Adipose tissue (tissue), 3 donors: ENCODE measurements around the gene KDM7A. TPM values are rescaled to one million over a fixed set of nuclear protein-coding genes. Genes with fewer than 3 reads are reported as not detected.

ENCODE experiments used
- H3K27ac ChIP-seq: one replicate; pipeline ENCODE4 v1.5.1; 2013; ENCODE audit warnings: low read depth, low read length
- WGBS, 3 donors: extraction: QIAGEN DNeasy Blood & Tissue Kit; methylation state at CpG; one replicate each; pipeline ENCODE4 v1.1.7; 2013; 5-methylcytosine and 5-hydroxymethylcytosine counted together
- polyA plus RNA-seq, 3 donors: library from polyadenylated mRNA; stranded (reverse); fragments of 200-250 nt; gene quantifications; one replicate each; pipeline ENCODE4 v1.2.3, GENCODE V29; 2013
- donor health status: healthy with polysubstance abuse.
- donor health status: Bipolar disorder and iron deficiency.
- donor health status: healthy.

KDM7A gene
- polyA plus RNA-seq, 3 donors = 2.9 to 6.3 (median 6.0) TPM

DNA sequence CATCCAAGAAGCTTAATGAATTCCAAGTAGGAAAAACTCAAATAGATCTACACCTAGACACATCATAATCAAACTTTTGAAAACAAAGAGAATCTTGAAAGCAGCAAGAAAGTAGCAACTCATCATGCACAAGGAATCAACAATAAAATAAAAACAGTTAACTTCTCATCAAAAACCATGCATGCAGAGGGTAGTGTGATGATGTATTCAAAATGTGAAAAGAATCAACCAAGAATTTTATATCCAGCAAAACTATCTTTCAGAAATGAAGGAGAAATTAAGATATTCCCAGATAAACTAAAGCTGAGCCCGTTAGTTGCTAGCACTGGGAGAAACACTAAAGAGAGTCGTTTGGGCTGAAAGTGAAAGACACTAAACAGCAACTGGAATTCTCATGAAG lies 109.7 kb downstream of the KDM7A start:
- no peak overlapping the region for H3K27ac ChIP-seq
- 77 to 78% (median 78%) methylated on average over 2 of the region's 2 CpGs for WGBS, 3 donors

GRCh38 chr7:140062528-140063299 lies 114.1 kb downstream of the KDM7A start, which contains the start of gene PARP12:
PARP12 (minus strand) TSS chr7:140062951; CDS start chr7:140062847, 104 bp downstream.
- 0 to 1% (median 0%) methylated on average over 88 to 106 of the region's 106 CpGs for WGBS, 3 donors

GRCh38 chr7:140062118-140062527 lies 114.7 kb downstream of the KDM7A start:
- peak overlapping the region; percentile 55 for H3K27ac ChIP-seq
- 4 to 7% (median 5%) methylated on average over 31 to 32 of the region's 32 CpGs for WGBS, 3 donors

More at GRCh38 chr7:140062528-140063299, 114.1 kb downstream of the KDM7A start, which contains the start of gene PARP12:
- H3K27ac ChIP-seq = peak within 1 kb of the TSS; percentile 55

- WGBS, 3 donors = 92 to 94% (median 92%) methylated on average over 2 of the region's 2 CpGs
- H3K27ac ChIP-seq = no peak overlapping the region
Observed at GRCh38 chr7:140061607-140061930, 115.2 kb downstream of the KDM7A start.

DNA sequence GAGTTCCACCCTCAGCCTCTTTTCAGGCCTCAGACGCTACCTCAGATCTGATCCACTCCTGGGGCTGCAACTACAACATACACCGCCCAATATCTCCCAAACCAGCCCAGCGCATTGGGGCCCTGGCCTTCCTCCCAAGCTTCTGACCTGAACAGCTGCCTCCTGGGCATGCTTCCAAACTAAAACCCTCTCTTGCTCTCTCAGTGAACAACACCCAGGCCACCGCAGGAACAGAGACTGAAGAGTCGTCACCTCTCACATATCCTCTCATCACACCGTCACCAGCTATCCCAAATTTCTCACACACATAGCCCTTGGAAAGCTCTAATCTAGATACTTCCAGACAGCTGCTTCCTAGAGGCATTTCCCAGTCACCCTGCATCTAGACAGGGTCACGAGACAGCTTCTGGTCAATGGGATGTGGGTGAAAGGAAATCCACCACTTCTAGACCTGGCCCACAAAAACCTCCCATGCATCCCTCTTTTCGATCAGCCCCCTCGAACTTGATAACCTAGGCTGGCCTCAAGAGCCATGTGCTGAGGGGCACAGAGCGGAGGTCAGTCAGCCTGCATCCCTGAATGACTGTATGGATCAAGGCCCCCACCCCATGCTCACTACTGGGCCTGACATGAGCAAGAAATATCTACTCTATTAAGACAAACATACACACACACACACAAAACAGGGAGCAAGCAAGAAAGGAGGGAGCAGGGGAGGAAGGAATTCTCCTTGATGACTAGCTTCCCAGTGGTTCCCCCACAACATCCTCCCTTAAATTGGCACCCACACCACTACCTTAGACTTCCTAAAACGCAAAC lies 115.8 kb downstream of the KDM7A start:
- no peak overlapping the region for H3K27ac ChIP-seq
- WGBS, 3 donors = 51 to 64% (median 57%) methylated on average over 11 of the region's 11 CpGs

DNA sequence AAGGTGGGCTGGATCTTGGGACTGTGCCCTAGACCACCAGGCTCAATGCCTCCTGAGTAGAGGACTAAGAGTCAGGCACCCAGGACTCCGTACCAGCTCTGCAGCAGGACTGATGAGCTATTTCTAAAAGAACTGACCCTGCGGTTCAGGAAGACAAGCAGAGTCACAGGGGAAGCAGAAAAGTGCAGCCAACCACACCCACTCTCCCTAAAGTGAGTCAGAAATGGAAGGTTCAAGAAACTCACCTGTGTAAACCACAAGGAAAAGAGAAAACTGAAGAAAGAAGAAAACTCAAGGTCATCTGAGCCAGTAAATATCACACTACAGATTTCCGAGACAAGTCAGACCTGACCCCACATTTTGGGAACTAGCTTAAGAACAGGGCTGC lies 116.5 kb downstream of the KDM7A start:
- 75 to 88% (median 86%) methylated on average over 3 of the region's 3 CpGs for WGBS, 3 donors
- H3K27ac ChIP-seq = no peak overlapping the region

- no peak overlapping the region for H3K27ac ChIP-seq
- 35 to 77% (median 74%) methylated on average over 12 of the region's 12 CpGs for WGBS, 3 donors
Observed at GRCh38 chr7:140059273-140060242, 117.2 kb downstream of the KDM7A start.

- H3K27ac ChIP-seq = no peak overlapping the region
- 76 to 84% (median 77%) methylated on average over 7 of the region's 7 CpGs for WGBS, 3 donors
Observed at GRCh38 chr7:140058517-140058916, 118.3 kb downstream of the KDM7A start.

DNA sequence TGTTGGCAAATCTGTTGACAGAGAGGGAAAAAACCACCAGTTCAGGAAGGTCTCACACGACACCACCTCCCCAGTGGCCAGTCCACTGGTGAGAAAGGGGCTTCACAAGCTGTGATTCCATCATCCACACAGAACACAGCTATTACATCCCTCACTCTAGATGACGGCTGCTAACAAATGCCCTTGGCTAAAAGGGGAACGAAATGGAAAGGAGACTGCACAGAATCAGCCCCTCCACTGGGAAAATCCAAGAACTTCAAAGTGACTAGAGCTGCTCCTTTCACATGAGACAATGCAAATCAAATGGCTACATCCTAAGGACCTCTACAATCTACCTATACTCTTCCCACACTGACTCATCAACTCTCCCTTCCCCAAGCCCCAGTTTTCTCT lies 119.6 kb downstream of the KDM7A start:
- 91 to 98% (median 94%) methylated on average over 3 of the region's 3 CpGs for WGBS, 3 donors
- H3K27ac ChIP-seq = no peak overlapping the region

- WGBS, 3 donors = 93 to 97% (median 95%) methylated on average over 5 of the region's 5 CpGs
- H3K27ac ChIP-seq = no peak overlapping the region
Observed at GRCh38 chr7:140056431-140057142, 120.2 kb downstream of the KDM7A start.

- WGBS, 3 donors = 98 to 100% (median 100%) methylated on average over 2 of the region's 2 CpGs
Observed at GRCh38 chr7:140055833-140056232, 121.0 kb downstream of the KDM7A start.

GRCh38 chr7:140054751-140055150 lies 122.0 kb downstream of the KDM7A start:
- WGBS, 3 donors = 82 to 87% (median 87%) methylated on average over 4 of the region's 4 CpGs
- H3K27ac ChIP-seq = no peak overlapping the region

More at GRCh38 chr7:140055833-140056232, 121.0 kb downstream of the KDM7A start:
- H3K27ac ChIP-seq = no peak overlapping the region

DNA sequence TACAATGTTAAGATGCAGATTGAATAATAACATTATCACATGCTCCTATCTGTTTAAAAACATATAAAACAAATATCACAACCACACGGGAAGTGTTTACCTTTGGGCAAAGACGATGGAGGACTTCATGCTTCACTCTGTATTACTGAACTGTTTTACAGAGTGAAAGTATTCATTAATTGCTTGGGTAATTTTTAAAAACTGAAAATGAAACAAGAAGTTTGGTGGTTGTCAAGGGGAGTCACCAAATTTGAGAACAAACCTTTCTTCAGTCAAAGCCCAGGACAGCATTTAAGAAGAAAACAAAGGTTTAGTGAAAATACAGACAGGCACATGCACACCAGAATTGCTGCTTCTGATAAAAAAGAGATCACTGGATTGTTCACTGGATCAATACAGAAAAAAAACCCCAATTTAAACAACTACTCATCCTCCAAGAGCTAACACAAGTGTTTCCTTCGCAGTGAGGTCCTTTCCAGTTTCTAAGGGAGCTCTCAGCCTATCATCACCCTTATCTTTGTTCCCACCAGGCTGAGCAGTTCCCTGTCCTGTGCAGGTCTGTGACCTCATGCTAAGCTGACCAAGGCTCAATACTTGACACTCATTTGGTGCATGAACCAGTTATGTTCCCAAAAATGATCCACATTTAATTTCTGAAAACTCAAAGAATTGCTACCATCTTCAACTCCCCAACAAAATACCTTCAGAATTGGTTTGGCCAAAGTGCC lies 122.8 kb downstream of the KDM7A start:
- 51 to 87% (median 85%) methylated on average over 3 of the region's 3 CpGs for WGBS, 3 donors

GRCh38 chr7:140051820-140052219 lies 125.0 kb downstream of the KDM7A start:
- no peak overlapping the region for H3K27ac ChIP-seq

More for the DNA sequence above, 122.8 kb downstream of the KDM7A start:
- H3K27ac ChIP-seq = no peak overlapping the region

DNA sequence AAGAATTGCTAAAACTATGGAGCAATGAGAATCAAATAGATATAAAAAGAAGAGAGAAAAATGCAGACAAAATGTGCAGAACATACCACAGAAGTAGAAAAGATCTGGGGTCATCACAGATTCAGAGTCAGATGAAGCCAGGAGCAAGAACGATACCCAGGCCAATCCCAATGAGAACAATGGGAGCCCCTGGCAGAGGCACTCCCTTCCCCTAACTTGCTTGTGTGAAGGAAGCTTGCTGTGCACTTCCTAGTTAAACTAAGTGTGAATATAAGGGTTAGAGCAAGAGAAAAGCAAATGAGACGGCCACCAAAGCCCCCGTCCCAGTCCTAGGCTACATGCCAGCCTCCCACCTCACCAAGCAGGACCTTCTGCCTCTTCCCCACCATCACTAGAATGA lies 126.7 kb downstream of the KDM7A start:
- H3K27ac ChIP-seq = no peak overlapping the region

GRCh38 chr7:140049339-140050024 lies 127.3 kb downstream of the KDM7A start:
- 65 to 71% (median 69%) methylated on average over 5 of the region's 5 CpGs for WGBS, 3 donors
- H3K27ac ChIP-seq = no peak overlapping the region

More for the DNA sequence above, 126.7 kb downstream of the KDM7A start:
- WGBS, 3 donors = 57 to 91% (median 78%) methylated on average over 3 of the region's 3 CpGs

DNA sequence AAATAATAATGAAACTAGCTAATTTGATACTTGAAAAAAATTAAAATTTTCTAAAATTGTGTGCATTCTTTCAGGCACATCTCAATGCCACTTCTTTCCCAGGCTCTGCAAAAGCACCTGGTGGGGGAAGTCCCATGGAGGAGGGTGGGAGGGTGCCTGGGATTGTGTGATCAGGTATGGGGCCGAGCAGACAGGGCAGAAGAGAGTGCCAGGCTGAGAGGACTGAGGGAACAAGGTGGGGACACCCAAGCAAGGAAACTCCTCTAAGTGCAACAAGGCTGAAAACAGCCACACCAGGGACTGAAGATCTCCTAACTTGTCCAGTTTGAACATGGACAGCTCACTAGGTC lies 127.8 kb downstream of the KDM7A start:
- no peak overlapping the region for H3K27ac ChIP-seq
- WGBS, 3 donors = 31 to 68% (median 52%) methylated on average over 1 of the region's 1 CpG
